ENCODE data around the gene ZNF273.
"Not testable (repeated sequence)": the region's sequence is repeated elsewhere in the genome, so short reads cannot be mapped to it uniquely, and the experiment has no call there.

ZNF273 gene

GRCh38 chr7:64904008-64904407, 935 bp downstream of the ZNF273 start:
- peak overlapping the region; percentile 93 for H3K27ac ChIP-seq
- ChIA-PET POLR2A (ENCODE audit: low non-redundant PET) (no interaction called here), CTCF (no interaction called here)
- no peak for DNase-seq (ENCODE audit: low spot score)
- no peak for TF ChIP-seq CTCF (conservative IDR thresholded peaks at IDR 0.05; ENCODE audit: low read depth)

DNA sequence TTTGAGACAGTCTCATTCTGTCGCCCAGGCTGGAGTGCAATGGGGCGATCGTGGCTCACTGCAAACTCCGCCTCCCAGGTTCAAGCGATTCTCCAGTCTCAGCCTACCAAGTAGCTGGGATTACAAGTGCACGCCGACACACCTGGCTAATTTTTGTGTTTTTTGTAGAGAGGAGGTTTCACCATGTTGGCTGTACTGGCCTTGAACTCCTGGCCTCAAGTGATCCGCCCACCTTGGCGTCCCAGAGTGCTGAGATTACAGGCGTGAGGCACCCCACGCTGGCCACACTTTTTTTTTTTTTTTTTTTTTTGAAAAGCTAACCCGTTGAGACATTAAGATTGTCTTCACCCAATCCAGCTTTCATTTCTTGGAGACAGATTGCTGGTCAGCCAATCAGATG, 2.1 kb downstream of the ZNF273 start:
- no peak for TF ChIP-seq CTCF (conservative IDR thresholded peaks at IDR 0.05; ENCODE audit: low read depth)
- ChIA-PET POLR2A (ENCODE audit: low non-redundant PET) (no interaction called here), CTCF (interaction anchor here (0.6 kb wide), 1 partner anchor 12 kb away, joined by 3 read pairs; no protein-coding TSS in a partner anchor)
- peak overlapping the region; percentile 48 for H3K27ac ChIP-seq
- DNase-seq (ENCODE audit: low spot score): no peak

DNA sequence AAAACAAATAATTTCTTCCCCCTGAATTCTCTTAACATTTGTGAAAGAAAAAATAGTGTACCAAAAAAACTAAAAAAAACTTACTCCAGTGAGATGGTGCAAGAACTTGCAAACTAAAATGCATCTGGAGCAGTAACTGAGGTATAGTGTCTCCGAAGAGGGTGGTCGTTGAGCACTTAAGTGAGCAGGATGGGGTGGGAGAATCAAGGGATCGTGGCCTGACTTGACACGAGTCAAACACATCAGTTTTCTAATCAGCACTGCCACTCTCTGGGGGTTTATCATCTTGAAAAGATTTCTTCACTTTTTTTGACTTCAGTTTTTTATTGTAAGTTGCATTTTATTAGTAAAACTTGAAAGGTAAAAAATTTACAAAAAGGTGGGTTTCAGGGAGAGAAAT, 2.5 kb downstream of the ZNF273 start:
- POLR2A ChIA-PET (ENCODE audit: low non-redundant PET): no interaction called here
- no peak for TF ChIP-seq CTCF (conservative IDR thresholded peaks at IDR 0.05; ENCODE audit: low read depth)
- H3K27ac ChIP-seq: peak overlapping the region; percentile 48
- DNase-seq (ENCODE audit: low spot score): no peak
- CTCF ChIA-PET: interaction anchor here (0.6 kb wide), 1 partner anchor 11 kb away, joined by 3 read pairs; no protein-coding TSS in a partner anchor

- POLR2A ChIA-PET (ENCODE audit: low non-redundant PET): no interaction called here
- no peak for DNase-seq (ENCODE audit: low spot score)
Observed at GRCh38 chr7:64907641-64908326, 4.7 kb downstream of the ZNF273 start.

GRCh38 chr7:64908358-64908757, 5.3 kb downstream of the ZNF273 start:
- DNase-seq (ENCODE audit: low spot score): no peak
- POLR2A ChIA-PET (ENCODE audit: low non-redundant PET): no interaction called here
- H3K27ac ChIP-seq: no peak overlapping the region

More at GRCh38 chr7:64907641-64908326, 4.7 kb downstream of the ZNF273 start:
- H3K27ac ChIP-seq: peak overlapping the region; percentile 44; the same call in 1 of the 2 replicates
- no peak for TF ChIP-seq CTCF (conservative IDR thresholded peaks at IDR 0.05; ENCODE audit: low read depth)
- CTCF ChIA-PET: no interaction called here

GRCh38 chr7:64914557-64914956, 11.5 kb downstream of the ZNF273 start:
- ChIA-PET POLR2A (ENCODE audit: low non-redundant PET) (no interaction called here), CTCF (no interaction called here)
- no peak overlapping the region for H3K27ac ChIP-seq
- no peak for TF ChIP-seq CTCF (conservative IDR thresholded peaks at IDR 0.05; ENCODE audit: low read depth)
- DNase-seq (ENCODE audit: low spot score): no peak

More at GRCh38 chr7:64908358-64908757, 5.3 kb downstream of the ZNF273 start:
- no peak for TF ChIP-seq CTCF (conservative IDR thresholded peaks at IDR 0.05; ENCODE audit: low read depth)
- CTCF ChIA-PET: no interaction called here

DNA sequence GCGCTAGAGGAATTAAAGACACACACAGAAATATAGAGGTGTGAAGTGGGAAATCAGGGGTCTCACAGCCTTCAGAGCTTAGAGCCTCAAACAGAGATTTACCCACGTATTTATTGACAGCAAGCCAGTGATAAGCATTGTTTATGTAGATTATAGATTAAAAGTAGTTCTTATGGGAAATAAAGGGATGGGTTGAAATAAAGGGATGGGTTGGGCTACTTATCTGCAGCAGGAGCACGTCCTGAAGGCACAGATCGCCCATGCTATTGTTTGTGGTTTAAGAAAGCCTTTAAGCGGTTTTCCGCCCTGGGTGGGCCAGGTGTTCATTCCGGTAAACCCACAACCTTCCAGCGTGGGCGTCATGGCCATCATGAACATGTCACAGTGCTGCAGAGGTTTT, 12.2 kb downstream of the ZNF273 start:
- DNase-seq (ENCODE audit: low spot score); POLR2A ChIA-PET (ENCODE audit: low non-redundant PET); H3K27ac ChIP-seq: not testable (repeated sequence)
- CTCF ChIA-PET: interaction anchor here (0.7 kb wide), 1 partner anchor 79 kb away, joined by 3 read pairs; no protein-coding TSS in a partner anchor

GRCh38 chr7:64928252-64929187, 25.4 kb downstream of the ZNF273 start:
- CTCF ChIA-PET; DNase-seq (ENCODE audit: low spot score); H3K27ac ChIP-seq; POLR2A ChIA-PET (ENCODE audit: low non-redundant PET): not testable (repeated sequence)

Data from RWPE1 (cell line).